ENCODE results near the gene PLK2. TPM values are rescaled to one million over a fixed set of nuclear protein-coding genes. Genes with fewer than 3 reads are reported as not detected.

Gene PLK2
- total RNA-seq, 1 experiment from 2014 or later = not detected

DNA sequence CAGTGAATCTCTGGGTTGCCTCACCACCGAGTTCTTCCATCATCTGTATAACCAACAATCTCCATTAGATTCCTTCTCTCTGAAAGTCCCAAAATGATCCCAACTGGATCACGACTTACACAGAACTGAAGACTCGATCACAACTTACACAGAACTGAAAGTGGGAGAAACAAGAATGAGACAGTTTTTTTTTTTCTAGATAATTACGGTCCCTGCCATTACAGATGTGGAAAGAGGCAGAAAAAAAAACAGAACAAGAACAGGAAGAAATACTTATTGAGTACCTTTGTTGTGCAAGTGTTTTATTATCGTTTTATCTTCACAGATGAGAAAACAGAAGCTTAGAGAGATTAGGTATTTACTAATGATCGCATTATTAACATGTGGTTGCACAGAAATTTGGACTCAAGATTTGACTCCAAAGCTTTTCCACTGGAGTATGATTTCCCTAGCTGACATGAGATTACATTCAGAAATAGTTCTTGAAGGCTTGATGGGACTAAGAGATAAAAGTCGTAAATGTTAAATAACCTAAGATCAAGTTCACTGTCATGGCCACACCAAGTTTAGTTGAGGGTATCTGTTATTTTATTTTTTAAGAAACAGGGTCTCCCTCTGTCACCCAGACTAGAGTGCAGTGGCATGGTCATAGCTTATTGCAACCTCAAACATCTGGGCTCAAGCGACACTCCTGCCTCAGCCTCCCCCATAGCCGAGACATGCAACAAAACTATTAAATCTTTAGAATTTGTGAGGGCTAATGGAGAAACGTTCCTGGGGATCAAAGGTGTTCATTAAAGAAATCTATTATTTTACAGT, 8.9 kb downstream of the PLK2 start:
- no peaks in the 10 kb centered on the region for H4K20me1 ChIP-seq (ENCODE audit: insufficient read depth, low read depth, low read length)
- H3K9me3 ChIP-seq (ENCODE audit: low read length) = no peaks in the 10 kb centered on the region
- no peak overlapping the region for H3K4me2 ChIP-seq (ENCODE audit: low read depth, low read length, poor library complexity, severe bottlenecking)
- no peaks in the 10 kb centered on the region for H3K36me3 ChIP-seq (ENCODE audit: insufficient read depth, low read length)
- no peaks in the 10 kb centered on the region for H3K79me2 ChIP-seq (ENCODE audit: low read length)
- H3K27me3 ChIP-seq (ENCODE audit: low read length) = no peaks in the 10 kb centered on the region
- H3K4me3 ChIP-seq (ENCODE audit: low read length) = no peak overlapping the region
- H3K9me2 ChIP-seq (replicated peaks; ENCODE audit: insufficient read depth, low read length) = no peaks in the 10 kb centered on the region
- no peak overlapping the region for H3K9ac ChIP-seq (ENCODE audit: low read length)
- no peak overlapping the region for H3K27ac ChIP-seq (ENCODE audit: low read length)
- H2AFZ ChIP-seq (ENCODE audit: low read length) = no peak overlapping the region
- no peak for DNase-seq
- no peaks in the 10 kb centered on the region for H3K4me1 ChIP-seq (ENCODE audit: low read length)

DNA sequence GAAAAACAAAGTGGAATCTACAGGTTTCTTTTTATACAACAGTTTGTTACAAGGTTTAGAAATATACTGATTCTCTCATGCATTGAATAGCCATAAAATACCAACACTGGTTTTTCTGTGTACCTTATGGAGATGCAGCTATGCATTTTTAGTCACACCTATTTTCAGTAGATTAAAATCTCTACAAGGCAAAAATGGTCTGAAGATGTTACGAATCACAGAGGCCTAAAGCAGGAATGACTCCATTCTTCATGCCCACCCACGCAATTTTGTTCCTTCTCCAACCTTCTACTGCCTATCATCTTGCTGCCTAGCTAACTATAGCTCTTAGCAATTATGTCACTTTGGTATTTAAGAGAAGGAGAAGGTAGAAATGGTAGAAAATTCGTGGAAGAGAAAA, 9.9 kb downstream of the PLK2 start:
- no peak for DNase-seq
- no peak overlapping the region for H3K4me2 ChIP-seq (ENCODE audit: low read depth, low read length, poor library complexity, severe bottlenecking)
- no peaks in the 10 kb centered on the region for H3K79me2 ChIP-seq (ENCODE audit: low read length)
- no peak overlapping the region for H3K27ac ChIP-seq (ENCODE audit: low read length)
- H3K36me3 ChIP-seq (ENCODE audit: insufficient read depth, low read length) = no peaks in the 10 kb centered on the region
- H2AFZ ChIP-seq (ENCODE audit: low read length) = no peak overlapping the region
- no peaks in the 10 kb centered on the region for H3K9me3 ChIP-seq (ENCODE audit: low read length)
- H3K9me2 ChIP-seq (replicated peaks; ENCODE audit: insufficient read depth, low read length) = no peaks in the 10 kb centered on the region
- H3K27me3 ChIP-seq (ENCODE audit: low read length) = no peaks in the 10 kb centered on the region
- H4K20me1 ChIP-seq (ENCODE audit: insufficient read depth, low read depth, low read length) = no peaks in the 10 kb centered on the region
- H3K4me3 ChIP-seq (ENCODE audit: low read length) = no peak overlapping the region
- H3K4me1 ChIP-seq (ENCODE audit: low read length) = no peaks in the 10 kb centered on the region
- H3K9ac ChIP-seq (ENCODE audit: low read length) = no peak overlapping the region

GRCh38 chr5:58447226-58447625, 12.7 kb downstream of the PLK2 start:
- Histone ChIP-seq H3K9me2 (replicated peaks; ENCODE audit: insufficient read depth, low read length) (no peaks in the 10 kb centered on the region), H3K9me3 (ENCODE audit: low read length) (no peaks in the 10 kb centered on the region), H3K4me3 (ENCODE audit: low read length) (no peak overlapping the region), H3K4me2 (ENCODE audit: low read depth, low read length, poor library complexity, severe bottlenecking) (no peak overlapping the region), H2AFZ (ENCODE audit: low read length) (no peak overlapping the region), H3K27me3 (ENCODE audit: low read length) (no peaks in the 10 kb centered on the region), H3K9ac (ENCODE audit: low read length) (no peak overlapping the region), H3K27ac (ENCODE audit: low read length) (no peak overlapping the region), H3K79me2 (ENCODE audit: low read length) (no peaks in the 10 kb centered on the region), H3K4me1 (ENCODE audit: low read length) (no peaks in the 10 kb centered on the region), H4K20me1 (ENCODE audit: insufficient read depth, low read depth, low read length) (no peaks in the 10 kb centered on the region), H3K36me3 (ENCODE audit: insufficient read depth, low read length) (no peaks in the 10 kb centered on the region)
- DNase-seq = no peak

- H3K4me2 ChIP-seq (ENCODE audit: low read depth, low read length, poor library complexity, severe bottlenecking) = no peak overlapping the region
- DNase-seq = no peak
- no peaks in the 10 kb centered on the region for H3K36me3 ChIP-seq (ENCODE audit: insufficient read depth, low read length)
- H3K9me2 ChIP-seq (replicated peaks; ENCODE audit: insufficient read depth, low read length) = no peaks in the 10 kb centered on the region
- H3K9ac ChIP-seq (ENCODE audit: low read length) = no peak overlapping the region
- no peaks in the 10 kb centered on the region for H3K4me1 ChIP-seq (ENCODE audit: low read length)
- H3K27ac ChIP-seq (ENCODE audit: low read length) = no peak overlapping the region
- no peaks in the 10 kb centered on the region for H3K27me3 ChIP-seq (ENCODE audit: low read length)
- H3K4me3 ChIP-seq (ENCODE audit: low read length) = no peak overlapping the region
- H3K9me3 ChIP-seq (ENCODE audit: low read length) = no peaks in the 10 kb centered on the region
- no peaks in the 10 kb centered on the region for H4K20me1 ChIP-seq (ENCODE audit: insufficient read depth, low read depth, low read length)
- H2AFZ ChIP-seq (ENCODE audit: low read length) = no peak overlapping the region
- H3K79me2 ChIP-seq (ENCODE audit: low read length) = no peaks in the 10 kb centered on the region
These were observed 13.9 kb downstream of the PLK2 start for GRCh38 chr5:58446024-58446423.

DNA sequence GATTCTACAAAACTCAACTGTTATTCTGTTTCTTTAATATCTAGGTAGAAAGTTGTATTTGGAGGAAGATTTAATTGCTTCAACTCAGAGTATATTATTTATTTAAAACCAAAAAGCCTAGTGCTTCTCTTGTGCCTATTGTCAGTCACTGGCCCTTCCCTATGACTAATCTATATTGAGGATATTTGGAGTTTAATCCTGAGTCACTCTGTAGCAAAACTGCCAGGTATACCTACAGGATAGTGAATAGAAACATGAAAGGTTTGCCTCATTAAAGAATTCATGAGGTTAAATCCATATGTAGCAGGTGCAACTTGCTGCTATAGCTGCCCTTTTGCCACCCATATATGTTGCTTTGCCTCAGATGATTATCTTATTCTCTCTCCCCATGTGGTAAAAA, 15.1 kb downstream of the PLK2 start:
- no peaks in the 10 kb centered on the region for H3K79me2 ChIP-seq (ENCODE audit: low read length)
- no peak overlapping the region for H3K9ac ChIP-seq (ENCODE audit: low read length)
- no peak overlapping the region for H3K4me3 ChIP-seq (ENCODE audit: low read length)
- H3K27me3 ChIP-seq (ENCODE audit: low read length) = no peaks in the 10 kb centered on the region
- no peaks in the 10 kb centered on the region for H4K20me1 ChIP-seq (ENCODE audit: insufficient read depth, low read depth, low read length)
- H3K9me3 ChIP-seq (ENCODE audit: low read length) = no peaks in the 10 kb centered on the region
- no peaks in the 10 kb centered on the region for H3K4me1 ChIP-seq (ENCODE audit: low read length)
- no peak overlapping the region for H3K27ac ChIP-seq (ENCODE audit: low read length)
- no peak overlapping the region for H2AFZ ChIP-seq (ENCODE audit: low read length)
- no peaks in the 10 kb centered on the region for H3K36me3 ChIP-seq (ENCODE audit: insufficient read depth, low read length)
- H3K9me2 ChIP-seq (replicated peaks; ENCODE audit: insufficient read depth, low read length) = no peaks in the 10 kb centered on the region
- no peak overlapping the region for H3K4me2 ChIP-seq (ENCODE audit: low read depth, low read length, poor library complexity, severe bottlenecking)
- DNase-seq = no peak

- Histone ChIP-seq H3K27ac (ENCODE audit: low read length) (no peak overlapping the region), H3K27me3 (ENCODE audit: low read length) (no peaks in the 10 kb centered on the region), H3K9ac (ENCODE audit: low read length) (no peak overlapping the region), H3K4me2 (ENCODE audit: low read depth, low read length, poor library complexity, severe bottlenecking) (no peak overlapping the region), H4K20me1 (ENCODE audit: insufficient read depth, low read depth, low read length) (no peaks in the 10 kb centered on the region), H3K79me2 (ENCODE audit: low read length) (no peaks in the 10 kb centered on the region), H3K36me3 (ENCODE audit: insufficient read depth, low read length) (no peaks in the 10 kb centered on the region), H3K9me3 (ENCODE audit: low read length) (no peaks in the 10 kb centered on the region), H3K4me1 (ENCODE audit: low read length) (no peaks in the 10 kb centered on the region), H2AFZ (ENCODE audit: low read length) (no peak overlapping the region), H3K9me2 (replicated peaks; ENCODE audit: insufficient read depth, low read length) (no peaks in the 10 kb centered on the region), H3K4me3 (ENCODE audit: low read length) (no peak overlapping the region)
- no peak for DNase-seq
These were observed 18.9 kb downstream of the PLK2 start for GRCh38 chr5:58440901-58441460.

- Histone ChIP-seq H3K27me3 (ENCODE audit: low read length) (no peaks in the 10 kb centered on the region), H3K79me2 (ENCODE audit: low read length) (no peaks in the 10 kb centered on the region)
These were observed 20.7 kb downstream of the PLK2 start for GRCh38 chr5:58439094-58439644.

GRCh38 chr5:58437661-58438060, 22.2 kb downstream of the PLK2 start:
- Histone ChIP-seq H2AFZ (ENCODE audit: low read length) (no peak overlapping the region), H3K27me3 (ENCODE audit: low read length) (no peaks in the 10 kb centered on the region), H3K4me3 (ENCODE audit: low read length) (no peak overlapping the region), H3K27ac (ENCODE audit: low read length) (no peak overlapping the region), H3K36me3 (ENCODE audit: insufficient read depth, low read length) (no peaks in the 10 kb centered on the region), H3K4me1 (ENCODE audit: low read length) (no peaks in the 10 kb centered on the region), H3K4me2 (ENCODE audit: low read depth, low read length, poor library complexity, severe bottlenecking) (no peak overlapping the region), H3K79me2 (ENCODE audit: low read length) (no peaks in the 10 kb centered on the region), H4K20me1 (ENCODE audit: insufficient read depth, low read depth, low read length) (no peaks in the 10 kb centered on the region), H3K9me2 (replicated peaks; ENCODE audit: insufficient read depth, low read length) (no peaks in the 10 kb centered on the region), H3K9ac (ENCODE audit: low read length) (no peak overlapping the region), H3K9me3 (ENCODE audit: low read length) (no peaks in the 10 kb centered on the region)
- no peak for DNase-seq

More at GRCh38 chr5:58439094-58439644, 20.7 kb downstream of the PLK2 start:
- Histone ChIP-seq H2AFZ (ENCODE audit: low read length) (no peak overlapping the region), H3K9ac (ENCODE audit: low read length) (no peak overlapping the region), H3K36me3 (ENCODE audit: insufficient read depth, low read length) (no peaks in the 10 kb centered on the region), H3K27ac (ENCODE audit: low read length) (no peak overlapping the region), H3K9me3 (ENCODE audit: low read length) (no peaks in the 10 kb centered on the region), H3K4me3 (ENCODE audit: low read length) (no peak overlapping the region), H4K20me1 (ENCODE audit: insufficient read depth, low read depth, low read length) (no peaks in the 10 kb centered on the region), H3K9me2 (replicated peaks; ENCODE audit: insufficient read depth, low read length) (no peaks in the 10 kb centered on the region), H3K4me2 (ENCODE audit: low read depth, low read length, poor library complexity, severe bottlenecking) (no peak overlapping the region), H3K4me1 (ENCODE audit: low read length) (no peaks in the 10 kb centered on the region)
- DNase-seq = no peak
